ENCODE results near the gene MRGPRD.

The MRGPRD gene

GRCh38 chr11:68930991-68931855 is 49.6 kb downstream of the MRGPRD start:
- no peak for DNase-seq (ENCODE audit: low read depth)
